HEK293T (cell line): Measurements from ENCODE around the gene SNX20.

Experiments
- L3MBTL2 ChIP-seq: fragments of 450-650 bp; conservative IDR thresholded peaks from 2 replicates; pipeline ENCODE4 v1.6.1; 2016; ENCODE audit warnings: mild to moderate bottlenecking
- NFRKB ChIP-seq: fragments of 450-650 bp; IDR thresholded peaks from 2 replicates; pipeline ENCODE4 v1.6.1; 2016; ENCODE audit warnings: mild to moderate bottlenecking, moderate library complexity
- SP1 ChIP-seq: fragments of 450-650 bp; IDR thresholded peaks from 2 replicates; pipeline ENCODE4 v1.6.1; 2017

DNA sequence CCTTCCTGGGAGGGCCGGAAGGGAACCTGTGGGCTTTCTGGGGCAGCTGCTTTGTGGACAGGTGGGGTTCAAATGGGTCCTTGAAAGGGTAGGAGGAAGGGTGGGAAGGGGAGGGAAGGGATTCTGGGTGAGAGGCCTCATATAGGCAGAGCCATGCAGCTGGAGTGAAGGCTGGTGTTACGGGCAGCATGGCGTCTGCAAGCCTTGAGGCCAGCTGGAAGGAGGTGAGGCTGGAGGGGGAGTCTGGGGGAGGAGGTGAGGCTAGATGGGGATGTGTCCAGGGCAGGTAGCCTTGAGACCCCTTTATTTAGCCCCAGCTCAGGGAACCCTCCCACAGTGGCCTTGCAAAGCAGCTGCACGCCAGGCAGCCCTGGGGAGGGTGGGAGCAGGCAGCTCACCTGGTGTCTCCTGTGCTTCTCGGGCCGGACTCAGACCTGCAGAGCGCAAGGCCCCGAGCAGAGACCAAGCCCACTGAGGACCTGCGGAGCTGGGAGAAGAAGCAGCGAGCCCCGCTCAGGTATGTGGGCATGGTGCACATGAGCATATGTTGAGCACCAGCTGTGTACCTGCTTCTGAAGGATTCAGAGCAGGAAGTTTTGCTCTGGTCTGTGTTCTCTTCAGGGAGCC lies 50.6 kb downstream of the SNX20 start:
- no peak for TF ChIP-seq SP1
- TF ChIP-seq L3MBTL2 = no peak
- TF ChIP-seq NFRKB = no peak
